Duodenal mucosa (tissue), 2 donors: ENCODE data around the gene HOXB2.
A peak's percentile ranks its signal among the peaks of the same experiment; 100 is the strongest.

Experiments
- H3K27ac ChIP-seq: one replicate; pipeline ENCODE4 v1.7.0; 2013; ENCODE audit warnings: low read depth, low read length
- H3K27me3 ChIP-seq, 2 donors: one replicate each; pipeline ENCODE4 v1.7.0; 2013; ENCODE audit warnings: low read length in 2 of 2, control low read depth in 1 of 2; ENCODE audit not compliant: insufficient read depth in 2 of 2, control insufficient read depth in 1 of 2
- H3K36me3 ChIP-seq, 2 donors: one replicate each; pipeline ENCODE4 v1.7.0; 2013; ENCODE audit warnings: low read length in 2 of 2, control low read depth in 1 of 2; ENCODE audit not compliant: insufficient read depth in 2 of 2, control insufficient read depth in 1 of 2
- H3K4me1 ChIP-seq, 2 donors: one replicate each; pipeline ENCODE4 v1.7.0; 2013; ENCODE audit warnings: low read length in 2 of 2, control low read depth in 1 of 2; ENCODE audit not compliant: insufficient read depth in 2 of 2, control insufficient read depth in 1 of 2
- H3K4me3 ChIP-seq, 2 donors: one replicate each; pipeline ENCODE4 v1.7.0; 2013; ENCODE audit warnings: low read length in 2 of 2, low read depth in 1 of 2
- H3K9ac ChIP-seq, 2 donors: one replicate each; pipeline ENCODE4 v1.7.0; 2013; ENCODE audit warnings: low read length in 2 of 2, low read depth in 1 of 2
- H3K9me3 ChIP-seq, 2 donors: one replicate each; pipeline ENCODE4 v1.7.0; 2013; ENCODE audit warnings: low read length in 2 of 2, control low read depth in 1 of 2; ENCODE audit not compliant: control insufficient read depth in 1 of 2

HOXB2 gene

DNA sequence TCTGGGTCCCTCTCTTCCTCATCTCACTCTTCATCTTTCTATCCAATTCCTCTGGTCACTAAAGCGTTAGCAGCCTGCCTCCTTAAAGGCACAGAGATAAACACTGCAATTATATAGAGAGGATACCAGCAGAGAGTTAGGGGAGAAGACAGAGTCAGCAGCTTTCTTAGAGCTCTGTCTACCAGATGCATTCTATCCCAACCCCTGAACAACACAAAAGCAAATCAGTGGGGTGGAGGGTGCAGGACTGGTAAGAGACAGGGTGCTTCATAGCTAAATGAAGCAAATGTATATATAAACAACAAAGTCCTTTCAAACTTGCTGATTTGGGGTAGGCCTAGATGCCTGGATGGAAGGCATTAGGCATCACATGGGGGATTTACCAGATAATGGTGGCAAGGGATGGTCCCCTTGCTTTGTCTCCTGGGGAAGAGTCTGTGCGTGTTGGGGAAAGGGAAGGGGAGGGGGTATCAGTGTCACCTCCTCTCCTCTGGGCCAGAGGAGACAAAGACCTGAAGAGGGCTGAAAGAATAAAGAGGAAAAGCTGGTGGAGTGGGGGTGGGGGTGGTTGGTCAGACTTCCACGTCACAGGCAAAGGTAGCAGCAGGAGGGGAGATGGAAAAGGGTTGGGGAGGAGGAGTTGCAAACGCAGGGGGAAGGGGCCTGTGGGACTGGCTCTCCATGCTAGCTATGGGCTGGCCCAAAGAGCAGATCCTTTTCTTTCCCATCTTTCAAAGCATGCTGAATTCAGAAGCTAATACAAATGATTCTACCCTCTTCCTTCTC lies 21.2 kb upstream of the HOXB2 start:
- Histone ChIP-seq H3K4me1 (peaks cover 15 to 21% of the 10 kb centered on the region in 2 donors), H3K27me3 (peaks cover 70 to 86% of the 10 kb centered on the region in 2 donors), H3K9ac (no peak overlapping the region), H3K36me3 (no peaks in the 10 kb centered on the region), H3K27ac (no peak overlapping the region), H3K9me3 (no peaks in the 10 kb centered on the region), H3K4me3 (no peak overlapping the region)

DNA sequence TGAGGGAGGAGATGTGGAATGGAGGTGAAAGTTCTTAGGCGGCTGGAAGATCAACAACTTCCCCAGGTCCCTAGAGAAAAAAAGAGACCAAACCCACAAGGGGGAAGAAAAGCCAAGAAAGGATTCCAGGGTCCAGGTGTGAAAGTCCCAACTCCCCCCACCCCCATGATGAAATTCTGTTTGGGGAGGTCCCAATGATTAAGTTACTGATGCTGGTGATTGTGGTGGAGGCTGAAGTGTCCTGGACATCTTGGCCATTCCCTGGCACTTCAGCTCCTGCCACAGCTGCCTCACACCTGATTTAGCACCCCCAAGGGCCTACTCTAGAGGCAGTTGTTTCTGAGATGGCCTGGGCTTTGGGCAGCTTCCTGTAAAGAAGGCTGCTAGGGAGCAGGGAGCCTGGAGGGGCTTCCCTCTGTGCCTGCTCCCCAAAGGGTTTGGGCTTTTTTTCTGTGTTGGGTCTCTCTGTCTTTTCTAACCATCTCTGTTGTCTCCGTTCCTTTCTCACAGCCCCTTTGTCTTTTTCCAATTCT lies 20.2 kb upstream of the HOXB2 start:
- H3K9ac ChIP-seq: no peak overlapping the region
- H3K4me3 ChIP-seq: no peak overlapping the region
- H3K27ac ChIP-seq: no peak overlapping the region
- no peaks in the 10 kb centered on the region for H3K9me3 ChIP-seq
- peaks cover 15 to 21% of the 10 kb centered on the region in 2 donors for H3K4me1 ChIP-seq
- peaks cover 64 to 75% of the 10 kb centered on the region in 2 donors for H3K27me3 ChIP-seq
- H3K36me3 ChIP-seq: no peaks in the 10 kb centered on the region

DNA sequence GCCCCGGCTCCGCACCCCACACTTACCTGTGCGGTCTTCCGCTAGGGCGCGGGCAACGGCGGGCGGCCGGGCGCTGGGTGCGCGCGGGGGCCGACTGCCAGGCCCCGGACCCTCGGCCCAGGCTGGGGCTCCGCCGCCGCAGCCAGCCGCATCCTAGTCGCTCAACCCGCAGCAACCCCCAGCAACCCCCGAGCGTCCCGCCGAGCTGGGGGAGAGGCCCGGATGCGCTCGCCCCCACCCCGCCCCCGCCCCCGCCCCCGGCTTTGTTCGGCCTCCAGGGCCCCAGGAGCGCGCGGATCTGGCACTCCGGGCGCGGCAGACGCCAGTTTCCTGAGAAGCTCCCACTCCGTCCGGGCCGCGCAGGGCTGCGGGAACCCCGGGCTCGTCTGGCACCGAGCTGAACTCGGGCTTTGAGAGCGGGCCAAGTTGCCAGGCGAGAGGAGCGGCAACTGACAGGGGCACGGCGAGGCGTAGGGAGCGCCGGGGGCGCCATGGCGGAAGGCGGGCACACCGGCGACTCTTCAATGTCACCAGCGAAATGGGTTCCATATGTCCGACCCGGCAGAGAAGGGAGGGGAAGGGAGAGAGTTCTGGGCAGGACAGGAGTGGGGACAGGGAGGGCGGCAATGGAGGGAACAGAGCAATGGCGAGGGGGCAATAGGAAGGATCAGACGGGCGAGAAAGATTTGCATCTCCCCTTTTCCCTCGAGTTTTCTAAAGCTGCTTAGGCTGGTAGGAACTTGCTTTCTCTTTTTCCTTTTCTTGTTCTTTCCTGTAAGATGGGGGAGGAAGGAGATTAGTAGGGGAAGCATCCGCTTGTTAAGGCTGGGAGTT lies 19.5 kb upstream of the HOXB2 start:
- no peaks in the 10 kb centered on the region for H3K36me3 ChIP-seq
- peak overlapping the region in 1 of 2 donors; percentile 43 for H3K4me3 ChIP-seq
- H3K9me3 ChIP-seq: no peaks in the 10 kb centered on the region
- peaks cover 11 to 28% of the 10 kb centered on the region in 2 donors for H3K4me1 ChIP-seq
- H3K9ac ChIP-seq: no peak overlapping the region
- peaks cover 66 to 75% of the 10 kb centered on the region in 2 donors for H3K27me3 ChIP-seq
- no peak overlapping the region for H3K27ac ChIP-seq

DNA sequence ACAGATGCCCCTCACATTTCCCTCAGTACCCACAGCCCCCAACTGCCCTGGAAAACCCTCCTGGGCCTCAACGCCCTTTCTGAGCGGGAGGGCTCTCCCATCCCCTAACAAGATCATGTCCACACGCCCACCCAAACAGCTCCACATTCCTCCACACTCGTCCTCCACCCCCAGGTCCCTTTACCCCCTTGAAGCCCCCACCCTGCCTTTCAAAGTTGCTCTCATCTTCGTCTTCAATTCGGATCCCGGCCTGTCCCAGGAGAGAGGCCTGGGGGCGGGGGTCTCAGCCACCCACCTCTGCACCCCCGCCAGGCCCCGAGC lies 18.9 kb upstream of the HOXB2 start:
- Histone ChIP-seq H3K36me3 (no peaks in the 10 kb centered on the region), H3K27ac (no peak overlapping the region), H3K27me3 (peaks cover 66 to 75% of the 10 kb centered on the region in 2 donors), H3K9me3 (no peaks in the 10 kb centered on the region), H3K4me1 (peaks cover 11 to 29% of the 10 kb centered on the region in 2 donors), H3K9ac (no peak overlapping the region), H3K4me3 (no peak overlapping the region)

DNA sequence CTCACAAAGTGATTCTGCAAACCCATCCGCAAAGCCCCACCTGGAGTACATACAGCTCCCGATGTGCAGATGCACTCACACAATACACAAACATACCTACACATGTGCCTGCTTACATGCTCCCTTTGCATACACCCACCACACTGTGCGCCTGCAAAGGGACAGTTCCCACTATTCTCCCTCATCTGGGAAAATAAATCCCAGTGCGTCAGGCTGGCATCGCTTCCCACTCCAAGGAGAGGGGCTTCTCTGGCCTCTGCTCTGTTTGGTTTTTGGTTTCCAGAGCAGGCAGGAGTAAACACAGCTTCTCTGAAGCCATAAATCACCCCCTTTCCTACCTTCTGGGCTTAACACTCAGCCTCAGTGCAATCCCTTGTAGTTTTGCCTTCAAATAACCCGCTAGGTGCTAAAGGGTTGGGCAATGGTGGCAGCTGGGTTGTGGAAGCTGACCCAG lies 18.5 kb upstream of the HOXB2 start:
- Histone ChIP-seq H3K36me3 (no peaks in the 10 kb centered on the region), H3K4me1 (peaks cover 11 to 29% of the 10 kb centered on the region in 2 donors), H3K27ac (no peak overlapping the region), H3K9ac (no peak overlapping the region), H3K9me3 (no peaks in the 10 kb centered on the region), H3K27me3 (peaks cover 67 to 75% of the 10 kb centered on the region in 2 donors), H3K4me3 (peak overlapping the region in 1 of 2 donors; percentile 21)

DNA sequence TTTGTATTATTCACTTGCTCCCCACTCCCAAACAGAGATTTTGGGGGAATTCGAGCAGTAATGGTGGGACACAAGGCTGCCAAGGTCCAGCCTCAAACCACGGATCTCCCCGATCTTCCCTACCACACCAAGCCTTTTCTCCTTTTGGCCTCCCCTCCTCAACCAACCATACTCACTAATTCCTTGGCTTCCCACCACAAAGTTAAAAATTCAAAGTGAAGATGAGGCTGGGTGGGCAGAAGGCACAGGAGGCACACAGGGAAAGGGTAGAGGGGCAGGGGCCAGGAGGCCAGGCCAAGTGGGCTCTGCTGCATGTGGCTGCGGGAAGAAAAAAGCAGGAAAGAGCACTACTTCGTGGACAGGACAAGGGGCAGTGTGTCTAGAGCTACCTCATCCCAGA lies 18.0 kb upstream of the HOXB2 start:
- H3K27ac ChIP-seq: no peak overlapping the region
- peaks cover 68 to 77% of the 10 kb centered on the region in 2 donors for H3K27me3 ChIP-seq
- peaks cover 11 to 29% of the 10 kb centered on the region in 2 donors for H3K4me1 ChIP-seq

DNA sequence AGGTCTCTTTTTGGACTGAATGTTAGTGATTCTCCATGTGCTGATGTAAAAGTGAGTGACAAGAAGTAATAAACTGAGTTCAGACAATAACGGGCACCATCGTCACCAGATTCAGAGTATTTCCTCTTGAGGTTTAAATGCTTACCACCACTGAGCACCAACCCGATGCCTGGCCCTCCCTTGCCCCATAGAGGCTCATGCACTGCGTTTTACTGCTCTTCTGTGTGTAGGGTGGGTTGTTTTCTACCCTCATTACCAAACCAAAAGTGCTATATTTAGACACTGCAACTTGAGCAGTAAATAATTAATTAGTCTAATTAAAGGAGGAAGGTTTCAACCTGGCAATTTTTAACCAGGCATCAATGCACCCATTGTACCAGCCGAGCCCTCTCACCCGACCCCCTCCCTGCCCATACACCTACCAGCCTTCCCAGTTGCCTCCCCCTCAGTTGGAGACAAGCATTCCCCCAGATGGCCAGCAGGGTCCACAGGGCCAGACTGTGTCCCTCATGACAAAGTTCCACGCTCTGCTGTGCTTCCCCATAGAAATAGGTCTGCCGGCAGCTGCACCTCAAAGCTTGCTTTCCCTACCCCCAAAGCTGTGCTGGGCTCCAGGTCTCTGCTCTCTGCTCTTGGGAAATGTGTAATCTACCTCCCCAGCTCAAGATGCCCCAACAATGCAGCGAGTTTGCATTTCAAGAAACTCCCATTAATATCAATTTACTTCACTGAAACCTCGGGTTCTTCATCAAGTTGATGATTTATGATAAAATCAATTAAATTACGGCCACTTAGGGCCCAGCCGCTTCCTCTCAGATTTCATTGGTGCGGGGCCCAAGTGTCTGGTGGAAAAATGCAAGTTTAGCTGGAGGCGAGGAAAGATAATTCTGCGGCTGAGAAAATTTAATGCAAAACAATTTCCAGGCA lies 17.2 kb upstream of the HOXB2 start:
- Histone ChIP-seq H3K27ac (no peak overlapping the region), H3K4me3 (peak overlapping the region in 1 of 2 donors; percentile 17), H3K36me3 (no peaks in the 10 kb centered on the region), H3K27me3 (peaks cover 66 to 77% of the 10 kb centered on the region in 2 donors), H3K4me1 (peaks cover 11 to 31% of the 10 kb centered on the region in 2 donors), H3K9me3 (no peaks in the 10 kb centered on the region), H3K9ac (no peak overlapping the region)

More for the DNA sequence above, 18.0 kb upstream of the HOXB2 start:
- Histone ChIP-seq H3K9me3 (no peaks in the 10 kb centered on the region), H3K4me3 (peak overlapping the region in 1 of 2 donors; percentile 21), H3K36me3 (no peaks in the 10 kb centered on the region), H3K9ac (no peak overlapping the region)

DNA sequence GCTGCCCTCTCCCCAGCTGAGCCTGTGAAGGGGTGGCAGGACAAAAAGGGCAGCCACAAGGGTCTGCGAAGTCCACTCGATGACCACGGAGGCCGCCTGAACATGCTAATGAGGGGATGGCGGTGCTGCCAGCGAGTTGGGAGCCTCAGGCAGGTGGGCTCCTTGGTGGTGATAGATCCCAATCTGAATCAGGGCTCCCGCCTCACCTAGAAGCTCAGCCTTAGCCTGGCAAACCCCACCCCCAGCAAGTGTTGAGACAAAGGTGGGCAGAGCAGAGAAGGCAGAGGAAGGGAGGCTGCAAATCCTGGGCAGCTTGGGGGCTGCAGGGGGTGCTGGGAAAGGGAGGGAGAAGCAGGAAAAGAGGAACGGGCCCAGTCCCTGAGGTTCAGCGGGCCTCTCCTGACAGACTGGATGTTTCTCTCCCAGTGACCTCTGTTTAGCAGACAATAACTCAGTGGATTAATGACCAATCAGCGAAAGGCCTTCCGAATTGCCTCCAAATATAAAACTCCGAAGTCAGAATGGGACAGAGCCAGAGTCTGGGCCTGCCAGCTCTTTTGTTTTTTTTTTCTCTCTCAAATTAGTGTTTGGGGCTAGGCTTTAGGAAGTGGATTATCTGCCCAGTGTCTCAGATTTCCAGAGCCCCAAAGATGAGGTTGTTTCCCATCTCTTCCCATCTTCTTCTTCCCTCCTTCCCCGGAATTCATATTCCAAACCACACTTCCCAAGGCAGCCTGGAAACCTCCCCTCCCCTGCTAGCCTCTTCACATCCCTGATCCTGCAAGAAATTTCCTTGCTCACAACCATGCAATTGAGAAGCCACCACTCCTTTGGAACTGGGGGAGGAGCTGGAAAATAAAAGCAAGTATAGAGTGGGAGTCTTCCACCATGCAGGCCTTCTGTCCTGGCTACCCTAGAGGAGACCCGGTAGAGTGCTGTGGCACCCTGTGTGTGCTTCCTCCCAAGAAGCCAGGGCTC lies 15.2 kb upstream of the HOXB2 start:
- peaks cover 12 to 30% of the 10 kb centered on the region in 2 donors for H3K4me1 ChIP-seq
- peak overlapping the region in 1 of 2 donors; percentile 30 for H3K9ac ChIP-seq
- H3K36me3 ChIP-seq: no peaks in the 10 kb centered on the region
- no peak overlapping the region for H3K4me3 ChIP-seq
- H3K27me3 ChIP-seq: peaks cover 65 to 69% of the 10 kb centered on the region in 2 donors
- peak overlapping the region; percentile 58 for H3K27ac ChIP-seq
- H3K9me3 ChIP-seq: no peaks in the 10 kb centered on the region
